GM12873 (cell line): ENCODE measurements around the gene SEC23A.

Experiments
- CTCF ChIP-seq: IDR thresholded peaks from 2 replicates; pipeline ENCODE4 v1.5.1; 2012; ENCODE audit warnings: low read depth, mild to moderate bottlenecking, moderate library complexity, low read length, control low read depth; ENCODE audit not compliant: insufficient read depth; ENCODE audit errors: missing control alignments

SEC23A gene

GRCh38 chr14:39094515-39094914 lies 8.5 kb downstream of the SEC23A start:
- TF ChIP-seq CTCF, result no peak

DNA sequence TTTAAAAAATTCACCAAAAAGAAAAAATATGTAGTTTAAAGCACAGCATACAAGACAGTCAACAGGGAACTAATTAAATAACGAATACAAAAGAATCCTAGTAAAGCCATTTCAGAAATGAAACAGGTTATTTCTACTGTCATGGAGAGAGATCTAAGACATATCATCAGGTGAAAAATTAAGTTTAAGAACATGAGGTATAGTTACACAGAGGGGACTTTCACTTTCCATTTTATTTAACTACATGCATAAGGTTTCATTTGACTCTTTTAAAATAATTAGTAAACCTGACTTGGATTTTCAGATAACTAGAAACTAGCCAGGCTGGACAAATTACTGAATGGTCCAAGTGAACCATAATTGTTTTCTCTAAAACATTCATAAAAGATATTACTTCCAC lies 11.3 kb downstream of the SEC23A start:
- no peak for TF ChIP-seq CTCF

DNA sequence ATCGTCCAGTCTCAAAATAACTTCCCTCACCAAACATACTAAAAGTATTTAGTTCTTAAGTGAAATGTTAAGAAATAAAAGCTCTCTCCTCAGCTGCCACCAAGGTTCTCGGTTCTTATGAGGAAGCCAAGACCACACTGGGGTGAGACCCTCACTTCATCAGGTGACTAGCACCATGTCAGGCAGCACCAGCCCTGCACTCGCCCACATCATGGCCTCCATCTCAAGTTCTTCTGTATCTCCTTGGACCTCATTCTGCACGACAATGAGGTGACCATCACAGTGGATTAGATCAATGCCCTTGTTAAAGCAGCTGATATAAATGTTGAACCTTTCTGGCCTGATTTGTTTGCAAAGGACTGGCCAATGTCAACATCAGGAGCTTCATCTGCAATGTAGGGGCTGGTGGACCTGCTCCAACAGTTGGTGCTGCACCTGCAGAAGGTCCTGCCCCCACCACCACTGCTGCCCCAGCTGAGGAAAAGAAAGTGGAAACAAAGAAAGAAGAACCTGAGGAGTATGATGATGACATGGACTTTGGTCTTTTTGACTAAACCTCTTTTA lies 12.4 kb downstream of the SEC23A start:
- no peak for TF ChIP-seq CTCF

- no peak for TF ChIP-seq CTCF
Measured at GRCh38 chr14:39087493-39087892, 15.5 kb downstream of the SEC23A start.

GRCh38 chr14:39085933-39086332 lies 17.1 kb downstream of the SEC23A start:
- TF ChIP-seq CTCF, result no peak

DNA sequence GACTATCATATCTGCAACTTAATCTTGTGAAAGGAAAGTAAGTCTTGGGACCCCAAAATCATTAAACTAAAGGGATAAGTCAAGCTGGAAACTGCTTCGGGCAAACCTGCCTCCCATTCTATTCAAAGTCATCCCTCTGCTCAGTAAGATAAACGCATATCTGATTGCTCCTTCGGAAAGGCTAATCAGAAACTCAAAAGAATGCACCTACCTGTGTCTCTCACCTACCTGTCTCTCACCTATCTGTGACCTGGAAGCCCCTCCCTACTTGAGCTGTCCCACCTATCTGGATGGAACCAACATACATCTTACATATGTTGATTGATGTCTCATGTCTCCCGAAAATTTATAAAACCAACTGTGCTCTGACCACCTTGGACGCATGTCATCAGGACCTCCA lies 19.9 kb downstream of the SEC23A start:
- no peak for TF ChIP-seq CTCF

- no peak for TF ChIP-seq CTCF
Measured at GRCh38 chr14:39080886-39081285, 22.1 kb downstream of the SEC23A start.
